OCI-LY1 (cell line): Measurements from ENCODE around the gene EFHC1.
A peak's percentile ranks its signal among the peaks of the same experiment; 100 is the strongest.

Experiments used
- H2AFZ ChIP-seq: fragments of 200-600 bp; sonication (generic), shearing (Covaris generic); 2 replicates; pipeline ENCODE4 v1.6.0; 2014; ENCODE audit warnings: antibody characterized with exemption, mild to moderate bottlenecking, low read length
- H3F3A ChIP-seq: fragments of 200-600 bp; sonication (generic), shearing (Covaris generic); 2 replicates; pipeline ENCODE4 v1.6.0; 2014; ENCODE audit warnings: mild to moderate bottlenecking, antibody characterized with exemption, low read length, moderate library complexity; ENCODE audit not compliant: insufficient read depth
- H3K27ac ChIP-seq: fragments of 200-600 bp; sonication (generic); 2 replicates; pipeline ENCODE4 v1.5.1; 2014; ENCODE audit warnings: low read length, mixed run types, mild to moderate bottlenecking, low read depth; ENCODE audit not compliant: poor library complexity, severe bottlenecking
- H3K27me3 ChIP-seq: fragments of 200-600 bp; sonication (generic); 2 replicates; pipeline ENCODE4 v1.6.0; 2014; ENCODE audit warnings: antibody characterized with exemption, mild to moderate bottlenecking, low read length, moderate library complexity; ENCODE audit not compliant: insufficient read depth
- H3K36me3 ChIP-seq: fragments of 200-600 bp; sonication (generic); 2 replicates; pipeline ENCODE4 v1.6.1; 2014; ENCODE audit warnings: mild to moderate bottlenecking, antibody characterized with exemption, low read length, moderate library complexity, mixed read lengths; ENCODE audit not compliant: insufficient read depth
- H3K4me1 ChIP-seq: fragments of 200-600 bp; sonication (generic); 2 replicates; pipeline ENCODE4 v1.5.1; 2014; ENCODE audit warnings: mild to moderate bottlenecking, low read length, moderate library complexity; ENCODE audit not compliant: insufficient read depth, severe bottlenecking
- H3K4me2 ChIP-seq: fragments of 200-600 bp; sonication (generic), shearing (Covaris generic); 2 replicates; pipeline ENCODE4 v1.6.1; 2014; ENCODE audit warnings: low read length
- H3K4me3 ChIP-seq: fragments of 200-600 bp; sonication (generic); 2 replicates; pipeline ENCODE4 v1.5.1; 2014; ENCODE audit warnings: low read length, low read depth, mild to moderate bottlenecking, mixed read lengths; ENCODE audit not compliant: poor library complexity, severe bottlenecking
- H3K79me2 ChIP-seq: fragments of 200-600 bp; shearing (Covaris generic); 2 replicates; pipeline ENCODE4 v1.6.1; 2016; ENCODE audit warnings: mixed run types, low read length, mixed read lengths; ENCODE audit not compliant: insufficient read depth
- H3K9ac ChIP-seq: fragments of 200-600 bp; sonication (generic), shearing (Covaris generic); 2 replicates; pipeline ENCODE4 v1.6.1; 2014; ENCODE audit warnings: mild to moderate bottlenecking, low read length, mixed read lengths
- H3K9me2 ChIP-seq: fragments of 200-600 bp; sonication (generic), shearing (Covaris generic); 2 replicates; pipeline ENCODE4 v1.6.1; 2014; ENCODE audit warnings: low read depth, mild to moderate bottlenecking, low read length, mixed read lengths
- H3K9me3 ChIP-seq: fragments of 200-600 bp; shearing (Covaris generic); 2 replicates; pipeline ENCODE4 v1.6.1; 2014; ENCODE audit warnings: low read length, mixed read lengths
- H4K20me1 ChIP-seq: fragments of 200-600 bp; sonication (generic), shearing (Covaris generic); 2 replicates; pipeline ENCODE4 v1.6.0; 2016; ENCODE audit warnings: mild to moderate bottlenecking, low read length; ENCODE audit not compliant: insufficient read depth
- EZH2 ChIP-seq: fragments of 200-600 bp; sonication (generic), shearing (Covaris generic); IDR thresholded peaks from 2 replicates; pipeline ENCODE4 v1.8.0; 2017; ENCODE audit warnings: borderline replicate concordance, mixed run types, mild to moderate bottlenecking, antibody characterized with exemption, low read length, moderate library complexity, mixed read lengths
- TF ChIP-seq, protein P1 (sequence below): fragments of 200-600 bp; sonication (generic), shearing (Covaris generic); IDR thresholded peaks from 2 replicates; pipeline ENCODE4 v1.5.1; 2017; ENCODE audit warnings: mild to moderate bottlenecking, antibody characterized with exemption, low read length, moderate library complexity, mixed read lengths

Gene EFHC1

GRCh38 chr6:52389626-52390360, 30.3 kb upstream of the EFHC1 start:
- Histone ChIP-seq H3K36me3 (no peaks in the 10 kb centered on the region; the same call in 1 of the 2 replicates), H3K27me3 (no peaks in the 10 kb centered on the region), H3F3A (no peaks in the 10 kb centered on the region), H3K9me2 (no peaks in the 10 kb centered on the region), H3K27ac (peak overlapping the region; percentile 87), H3K79me2 (no peaks in the 10 kb centered on the region), H3K4me2 (peak overlapping the region; percentile 59), H2AFZ (no peak overlapping the region), H3K9ac (peak overlapping the region; percentile 58), H3K4me1 (peaks cover 36% of the 10 kb centered on the region), H4K20me1 (no peaks in the 10 kb centered on the region), H3K4me3 (peak overlapping the region; percentile 30), H3K9me3 (no peaks in the 10 kb centered on the region)
- TF ChIP-seq EZH2 = no peak
- TF ChIP-seq, protein P1, sequence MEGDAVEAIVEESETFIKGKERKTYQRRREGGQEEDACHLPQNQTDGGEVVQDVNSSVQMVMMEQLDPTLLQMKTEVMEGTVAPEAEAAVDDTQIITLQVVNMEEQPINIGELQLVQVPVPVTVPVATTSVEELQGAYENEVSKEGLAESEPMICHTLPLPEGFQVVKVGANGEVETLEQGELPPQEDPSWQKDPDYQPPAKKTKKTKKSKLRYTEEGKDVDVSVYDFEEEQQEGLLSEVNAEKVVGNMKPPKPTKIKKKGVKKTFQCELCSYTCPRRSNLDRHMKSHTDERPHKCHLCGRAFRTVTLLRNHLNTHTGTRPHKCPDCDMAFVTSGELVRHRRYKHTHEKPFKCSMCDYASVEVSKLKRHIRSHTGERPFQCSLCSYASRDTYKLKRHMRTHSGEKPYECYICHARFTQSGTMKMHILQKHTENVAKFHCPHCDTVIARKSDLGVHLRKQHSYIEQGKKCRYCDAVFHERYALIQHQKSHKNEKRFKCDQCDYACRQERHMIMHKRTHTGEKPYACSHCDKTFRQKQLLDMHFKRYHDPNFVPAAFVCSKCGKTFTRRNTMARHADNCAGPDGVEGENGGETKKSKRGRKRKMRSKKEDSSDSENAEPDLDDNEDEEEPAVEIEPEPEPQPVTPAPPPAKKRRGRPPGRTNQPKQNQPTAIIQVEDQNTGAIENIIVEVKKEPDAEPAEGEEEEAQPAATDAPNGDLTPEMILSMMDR = peak; percentile 28; the same call in 1 of the 2 replicates

DNA sequence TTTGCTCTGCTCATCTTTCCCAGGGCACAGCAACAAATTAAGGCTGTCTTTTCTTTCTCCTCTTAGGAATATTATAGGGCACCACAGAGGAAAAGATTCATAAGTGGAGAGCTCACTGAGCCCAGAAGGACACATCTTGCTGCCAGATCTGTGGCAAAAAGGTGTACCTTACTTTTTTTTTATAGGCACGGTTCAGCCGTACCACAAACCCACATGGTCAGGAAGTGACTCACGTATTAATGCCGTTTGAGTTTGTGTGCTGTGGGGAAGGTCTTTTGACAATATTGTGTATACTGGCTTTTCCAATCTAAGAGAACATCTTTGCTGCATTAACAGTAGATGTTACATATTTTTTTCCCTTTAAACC, 29.8 kb upstream of the EFHC1 start:
- Histone ChIP-seq H3K79me2 (no peaks in the 10 kb centered on the region), H3K9ac (peak overlapping the region; percentile 58), H3F3A (no peaks in the 10 kb centered on the region), H3K36me3 (no peaks in the 10 kb centered on the region; the same call in 1 of the 2 replicates), H3K27ac (peak overlapping the region; percentile 87), H3K4me3 (peak overlapping the region; percentile 30), H3K9me3 (no peaks in the 10 kb centered on the region), H3K27me3 (no peaks in the 10 kb centered on the region), H3K4me2 (peak overlapping the region; percentile 59), H3K9me2 (no peaks in the 10 kb centered on the region), H2AFZ (no peak overlapping the region), H4K20me1 (no peaks in the 10 kb centered on the region), H3K4me1 (peaks cover 36% of the 10 kb centered on the region)
- TF ChIP-seq EZH2 = no peak
- TF ChIP-seq, protein P1 = no peak

DNA sequence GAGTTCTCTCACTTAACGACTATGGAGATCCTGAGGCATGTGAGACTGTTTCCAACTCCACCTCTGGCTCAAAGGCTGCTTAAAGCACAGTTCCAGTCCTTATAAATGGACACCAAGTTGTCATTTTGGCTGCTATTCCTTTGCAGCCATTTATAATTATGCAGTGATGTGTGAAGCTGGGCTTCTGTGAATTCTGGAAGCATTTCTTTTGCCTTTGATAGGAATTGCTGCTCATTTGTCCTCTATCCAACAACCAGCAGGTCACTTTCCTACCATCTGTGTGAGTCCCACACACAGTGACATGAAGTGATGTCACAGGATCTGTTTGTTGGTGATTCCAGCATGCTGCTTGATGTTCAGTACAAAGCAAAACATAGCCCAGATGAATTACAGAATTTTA, 28.5 kb upstream of the EFHC1 start:
- H3K27me3 ChIP-seq = no peaks in the 10 kb centered on the region
- H3F3A ChIP-seq = no peaks in the 10 kb centered on the region
- no peaks in the 10 kb centered on the region for H4K20me1 ChIP-seq
- no peak overlapping the region for H3K4me3 ChIP-seq
- TF ChIP-seq, protein P1 = no peak
- TF ChIP-seq EZH2 = no peak
- H3K4me1 ChIP-seq = peaks cover 36% of the 10 kb centered on the region
- no peak overlapping the region for H2AFZ ChIP-seq
- H3K4me2 ChIP-seq = no peak overlapping the region
- H3K79me2 ChIP-seq = no peaks in the 10 kb centered on the region
- no peaks in the 10 kb centered on the region for H3K9me3 ChIP-seq
- no peak overlapping the region for H3K9ac ChIP-seq
- H3K36me3 ChIP-seq = no peaks in the 10 kb centered on the region; the same call in 1 of the 2 replicates
- no peaks in the 10 kb centered on the region for H3K9me2 ChIP-seq
- H3K27ac ChIP-seq = no peak overlapping the region
